Neuronal stem cell (in vitro differentiated cells): ENCODE data around the gene AMBRA1.

ENCODE experiments used
- DNase-seq: peaks from one replicate; pipeline ENCODE4 v3.0.0-alpha.2; 2013; ENCODE audit warnings: low spot score
- H2AFZ ChIP-seq: one replicate; pipeline ENCODE4 v1.6.1; 2013; ENCODE audit warnings: mild to moderate bottlenecking, low read length, inconsistent platforms
- H2AK5ac ChIP-seq: 2 replicates; pipeline ENCODE4 v1.6.1; 2013; ENCODE audit warnings: low read depth, mild to moderate bottlenecking, inconsistent platforms, low read length, moderate library complexity, mixed read lengths
- H2BK120ac ChIP-seq: 2 replicates; pipeline ENCODE4 v1.6.1; 2013; ENCODE audit warnings: low read depth, mild to moderate bottlenecking, inconsistent platforms, low read length, moderate library complexity, mixed read lengths
- H2BK12ac ChIP-seq: one replicate; pipeline ENCODE4 v1.6.1; 2013; ENCODE audit warnings: low read length, inconsistent platforms
- H2BK15ac ChIP-seq: 2 replicates; pipeline ENCODE4 v1.6.1; 2013; ENCODE audit warnings: mild to moderate bottlenecking, low read length, inconsistent platforms, mixed read lengths
- H2BK5ac ChIP-seq: one replicate; pipeline ENCODE4 v1.6.1; 2013; ENCODE audit warnings: inconsistent platforms, mild to moderate bottlenecking, low read length, moderate library complexity
- H3K14ac ChIP-seq: one replicate; pipeline ENCODE4 v1.6.1; 2013; ENCODE audit warnings: low read length, inconsistent platforms
- H3K18ac ChIP-seq: 2 replicates; pipeline ENCODE4 v1.6.1; 2013; ENCODE audit warnings: low read length, inconsistent platforms
- H3K23ac ChIP-seq: 2 replicates; pipeline ENCODE4 v1.6.1; 2013; ENCODE audit warnings: low read depth, mild to moderate bottlenecking, mixed read lengths, low read length, inconsistent platforms; ENCODE audit not compliant: poor library complexity
- H3K27ac ChIP-seq: replicated peaks from 3 replicates; pipeline ENCODE4 v1.5.1; 2013; ENCODE audit warnings: low read length, inconsistent platforms
- H3K27me3 ChIP-seq, 3 experiments: 2 replicates each; pipeline ENCODE4 v1.6.1; 2013; ENCODE audit warnings: low read length in 3 of 3, mild to moderate bottlenecking in 2 of 3, inconsistent platforms in 1 of 3, low read depth in 1 of 3, mixed read lengths in 1 of 3, moderate library complexity in 1 of 3; ENCODE audit not compliant: control insufficient read depth in 3 of 3, insufficient read depth in 3 of 3
- H3K36me3 ChIP-seq, 2 donors: replicated peaks in 1 of 2; 2 replicates each; pipeline ENCODE4 v1.6.1; 2013; ENCODE audit warnings: low read length in 2 of 2; ENCODE audit not compliant: control insufficient read depth in 2 of 2, insufficient read depth in 2 of 2
- H3K4ac ChIP-seq: 2 replicates; pipeline ENCODE4 v1.6.1; 2013; ENCODE audit warnings: inconsistent platforms, mild to moderate bottlenecking, low read length, moderate library complexity
- H3K4me1 ChIP-seq, 2 donors: 1 replicate in 1 of 2; 2 replicates in 1 of 2; pipeline ENCODE4 v1.6.1; 2013; ENCODE audit warnings: low read length in 2 of 2, low read depth in 1 of 2; ENCODE audit not compliant: control insufficient read depth in 2 of 2, insufficient read depth in 1 of 2
- H3K4me2 ChIP-seq: one replicate; pipeline ENCODE4 v1.6.1; 2013; ENCODE audit warnings: mild to moderate bottlenecking, low read length, inconsistent platforms; ENCODE audit not compliant: insufficient read depth, poor library complexity, severe bottlenecking
- H3K4me3 ChIP-seq, 2 donors: 2 replicates each; pipeline ENCODE4 v1.5.1; 2013; ENCODE audit warnings: low read length in 2 of 2, mild to moderate bottlenecking in 2 of 2, inconsistent platforms in 1 of 2, moderate library complexity in 1 of 2
- H3K79me1 ChIP-seq: one replicate; pipeline ENCODE4 v1.6.1; 2013; ENCODE audit warnings: low read depth, mild to moderate bottlenecking, inconsistent platforms, low read length, moderate library complexity
- H3K9ac ChIP-seq: one replicate; pipeline ENCODE4 v1.6.1; 2013; ENCODE audit warnings: mild to moderate bottlenecking, low read depth, low read length, inconsistent platforms; ENCODE audit not compliant: poor library complexity
- H3K9me3 ChIP-seq, 2 donors: replicated peaks in 1 of 2; 2 replicates each; pipeline versions ENCODE3 to v1.6.1; 2013; ENCODE audit warnings: low read length in 2 of 2, mild to moderate bottlenecking in 2 of 2, inconsistent platforms in 1 of 2, low read depth in 1 of 2, mixed read lengths in 1 of 2, moderate library complexity in 1 of 2; ENCODE audit not compliant: control insufficient read depth in 2 of 2, insufficient read depth in 1 of 2
- H4K8ac ChIP-seq: one replicate; pipeline ENCODE4 v1.6.1; 2013; ENCODE audit warnings: low read depth, mild to moderate bottlenecking, inconsistent platforms, low read length, moderate library complexity
- H4K91ac ChIP-seq: one replicate; pipeline ENCODE4 v1.6.1; 2013; ENCODE audit warnings: low read length, low read depth, mild to moderate bottlenecking, inconsistent platforms; ENCODE audit not compliant: poor library complexity
- WGBS, 2 donors: extraction: QIAGEN DNeasy Blood & Tissue Kit; methylation state at CpG; one replicate each; pipeline ENCODE4 v1.1.7; 2013; ENCODE audit warnings: missing lambda C conversion rate in 2 of 2, mixed read lengths in 1 of 2; ENCODE audit not compliant: insufficient read length in 2 of 2, insufficient replicate concordance in 1 of 2; ENCODE audit errors: extremely low coverage in 2 of 2; 5-methylcytosine and 5-hydroxymethylcytosine counted together

AMBRA1 gene

GRCh38 chr11:46392421-46393230 lies 201.2 kb downstream of the AMBRA1 start:
- Histone ChIP-seq H4K91ac (no peak overlapping the region), H2AK5ac (no peak overlapping the region), H3K9ac (no peak overlapping the region), H2BK15ac (no peak overlapping the region), H2BK5ac (no peak overlapping the region), H3K4me1 (peaks cover 12 to 23% of the 10 kb centered on the region in 2 donors), H3K18ac (no peak overlapping the region), H3K4me2 (peak overlapping the region; percentile 91), H2BK120ac (no peak overlapping the region), H3K79me1 (no peaks in the 10 kb centered on the region), H3K9me3 (peaks cover 0 to 3% of the 10 kb centered on the region in 2 donors), H4K8ac (no peak overlapping the region), H3K36me3 (peaks cover 7 to 20% of the 10 kb centered on the region in 2 donors), H3K27me3 (peaks cover 19 to 54% (median 35%) of the 10 kb centered on the region in 3 experiments), H3K27ac (no peak overlapping the region), H3K4ac (no peak overlapping the region), H2AFZ (peak overlapping the region; percentile 94), H3K4me3 (peak overlapping the region; percentile 52 to 67), H3K23ac (peak overlapping the region; percentile 1), H2BK12ac (no peak overlapping the region), H3K14ac (no peak overlapping the region)
- WGBS, 2 donors, result no CpG with 5 or more reads among the region's 71 CpGs
- DNase-seq, result peak; percentile 91

GRCh38 chr11:46391578-46392420 lies 202.0 kb downstream of the AMBRA1 start, which contains the start of gene CHRM4:
TSS of gene CHRM4 (minus strand) at chr11:46391776. CDS start at chr11:46386557, 5,219 bp downstream.
- Histone ChIP-seq H3K9ac (no peak within 1 kb of the TSS), H2BK5ac (no peak within 1 kb of the TSS), H3K23ac (peak within 1 kb of the TSS; percentile 99), H3K36me3 (peaks cover 0 to 11% of the 10 kb centered on the region in 2 donors), H3K4me1 (peaks cover 12 to 26% of the 10 kb centered on the region in 2 donors), H2BK15ac (no peak within 1 kb of the TSS), H2AFZ (peak within 1 kb of the TSS; percentile 94), H3K14ac (no peak within 1 kb of the TSS), H3K18ac (peak within 1 kb of the TSS; percentile 80), H3K79me1 (no peaks in the 10 kb centered on the region), H2AK5ac (peak within 1 kb of the TSS; percentile 81), H3K27ac (no peak within 1 kb of the TSS), H3K27me3 (peaks cover 19 to 59% (median 43%) of the 10 kb centered on the region in 3 experiments), H4K91ac (no peak within 1 kb of the TSS), H3K9me3 (peaks cover 0 to 3% of the 10 kb centered on the region in 2 donors), H2BK12ac (no peak within 1 kb of the TSS), H3K4me3 (peak within 1 kb of the TSS; percentile 52 to 82), H3K4ac (no peak within 1 kb of the TSS), H3K4me2 (peak within 1 kb of the TSS; percentile 91), H2BK120ac (no peak within 1 kb of the TSS), H4K8ac (no peak within 1 kb of the TSS)
- no CpG with 5 or more reads among the region's 123 CpGs for WGBS, 2 donors
- no peak for DNase-seq

- Histone ChIP-seq H3K23ac (no peak overlapping the region), H2BK120ac (no peak overlapping the region), H2BK12ac (no peak overlapping the region), H3K36me3 (peaks cover 0 to 5% of the 10 kb centered on the region in 2 donors), H3K4me3 (peak overlapping the region; percentile 52 to 82), H3K18ac (peak overlapping the region; percentile 80), H2BK15ac (no peak overlapping the region), H4K91ac (no peak overlapping the region), H2AK5ac (peak overlapping the region; percentile 43), H3K9ac (no peak overlapping the region), H3K27ac (no peak overlapping the region), H3K4me1 (peaks cover 12 to 26% of the 10 kb centered on the region in 2 donors), H2BK5ac (no peak overlapping the region), H3K14ac (no peak overlapping the region), H3K9me3 (peaks cover 0 to 3% of the 10 kb centered on the region in 2 donors), H3K79me1 (no peaks in the 10 kb centered on the region), H4K8ac (no peak overlapping the region), H3K4ac (no peak overlapping the region), H3K27me3 (peaks cover 19 to 59% (median 46%) of the 10 kb centered on the region in 3 experiments), H2AFZ (peak overlapping the region; percentile 94), H3K4me2 (peak overlapping the region; percentile 91)
- no CpG with 5 or more reads among the region's 31 CpGs for WGBS, 2 donors
- DNase-seq, result no peak
Measured at GRCh38 chr11:46391186-46391577, 202.6 kb downstream of the AMBRA1 start.
